DOHH2 (cell line): ENCODE results near the gene BCKDHA.

Experiments used
- EZH2phosphoT487 ChIP-seq: fragments of 200-600 bp; sonication (generic); IDR thresholded peaks from 2 replicates; pipeline ENCODE4 v1.6.1; 2017; ENCODE audit warnings: borderline replicate concordance, mild to moderate bottlenecking, antibody characterized with exemption, low read length, moderate library complexity, mixed read lengths
- TF ChIP-seq, protein P1 (sequence below): fragments of 200-600 bp; sonication (generic); IDR thresholded peaks from one replicate; pipeline ENCODE4 v1.5.1; 2014; ENCODE audit warnings: antibody characterized with exemption, mild to moderate bottlenecking, low read depth, low read length; ENCODE audit not compliant: poor library complexity, severe bottlenecking

DNA sequence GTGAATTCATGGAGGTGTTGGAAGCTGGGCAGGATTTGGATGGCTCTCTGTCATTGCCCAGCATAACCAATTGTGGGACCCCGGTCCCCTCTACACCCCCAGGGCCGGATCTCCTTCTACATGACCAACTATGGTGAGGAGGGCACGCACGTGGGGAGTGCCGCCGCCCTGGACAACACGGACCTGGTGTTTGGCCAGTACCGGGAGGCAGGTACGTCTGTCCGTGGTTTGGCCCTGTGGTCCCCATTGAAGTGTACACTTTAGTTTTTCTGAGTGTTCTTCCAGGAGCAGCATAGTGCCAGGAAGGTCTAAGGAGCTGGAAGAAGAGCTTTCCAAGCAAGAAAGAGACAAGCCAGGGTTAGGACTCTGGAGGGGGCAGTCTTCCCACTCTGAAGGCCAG lies 16.3 kb downstream of the BCKDHA start:
- TF ChIP-seq, protein P1, sequence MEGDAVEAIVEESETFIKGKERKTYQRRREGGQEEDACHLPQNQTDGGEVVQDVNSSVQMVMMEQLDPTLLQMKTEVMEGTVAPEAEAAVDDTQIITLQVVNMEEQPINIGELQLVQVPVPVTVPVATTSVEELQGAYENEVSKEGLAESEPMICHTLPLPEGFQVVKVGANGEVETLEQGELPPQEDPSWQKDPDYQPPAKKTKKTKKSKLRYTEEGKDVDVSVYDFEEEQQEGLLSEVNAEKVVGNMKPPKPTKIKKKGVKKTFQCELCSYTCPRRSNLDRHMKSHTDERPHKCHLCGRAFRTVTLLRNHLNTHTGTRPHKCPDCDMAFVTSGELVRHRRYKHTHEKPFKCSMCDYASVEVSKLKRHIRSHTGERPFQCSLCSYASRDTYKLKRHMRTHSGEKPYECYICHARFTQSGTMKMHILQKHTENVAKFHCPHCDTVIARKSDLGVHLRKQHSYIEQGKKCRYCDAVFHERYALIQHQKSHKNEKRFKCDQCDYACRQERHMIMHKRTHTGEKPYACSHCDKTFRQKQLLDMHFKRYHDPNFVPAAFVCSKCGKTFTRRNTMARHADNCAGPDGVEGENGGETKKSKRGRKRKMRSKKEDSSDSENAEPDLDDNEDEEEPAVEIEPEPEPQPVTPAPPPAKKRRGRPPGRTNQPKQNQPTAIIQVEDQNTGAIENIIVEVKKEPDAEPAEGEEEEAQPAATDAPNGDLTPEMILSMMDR: no peak
- no peak for TF ChIP-seq EZH2phosphoT487
